HG03575 (cell line): ENCODE data around the gene OR2L5.

ENCODE experiments used
- ATAC-seq: cut with Tn5 transposase; IDR thresholded peaks from one replicate; pipeline ENCODE4 v1.9.1; 2021; ENCODE audit not compliant: unreplicated experiment, insufficient number of reproducible peaks, low FRiP score; ENCODE audit errors: extremely low read depth

The OR2L5 gene, protein sequence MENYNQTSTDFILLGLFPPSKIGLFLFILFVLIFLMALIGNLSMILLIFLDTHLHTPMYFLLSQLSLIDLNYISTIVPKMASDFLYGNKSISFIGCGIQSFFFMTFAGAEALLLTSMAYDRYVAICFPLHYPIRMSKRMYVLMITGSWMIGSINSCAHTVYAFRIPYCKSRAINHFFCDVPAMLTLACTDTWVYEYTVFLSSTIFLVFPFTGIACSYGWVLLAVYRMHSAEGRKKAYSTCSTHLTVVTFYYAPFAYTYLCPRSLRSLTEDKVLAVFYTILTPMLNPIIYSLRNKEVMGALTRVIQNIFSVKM

DNA sequence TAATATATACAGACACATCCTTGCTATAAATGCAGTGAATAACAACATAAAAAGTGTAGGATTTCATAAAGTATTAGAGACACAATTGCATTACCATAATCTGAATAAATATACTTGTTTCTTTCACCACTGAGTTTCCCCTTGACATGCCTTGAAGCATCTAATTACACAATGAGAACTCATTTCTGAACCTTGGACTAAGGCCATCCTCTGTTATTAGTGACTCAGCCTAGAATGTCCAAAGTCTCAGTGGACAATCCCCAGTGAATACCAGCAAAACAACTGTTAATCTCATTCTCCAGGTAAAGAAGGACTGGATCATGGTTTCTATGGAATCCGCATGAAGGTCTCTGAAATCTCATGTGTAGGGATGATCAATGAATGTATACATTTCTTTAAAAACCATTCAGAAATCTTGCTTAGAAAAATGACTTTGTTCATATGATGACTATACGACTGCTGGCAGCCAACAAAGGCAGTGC lies at the start of gene OR2L5:
TSS of gene OR2L5 (plus strand) at position 432 of the 482 bp plus-strand sequence. CDS start 8,288 bp downstream, outside the sequence.
- ATAC-seq: no peak

DNA sequence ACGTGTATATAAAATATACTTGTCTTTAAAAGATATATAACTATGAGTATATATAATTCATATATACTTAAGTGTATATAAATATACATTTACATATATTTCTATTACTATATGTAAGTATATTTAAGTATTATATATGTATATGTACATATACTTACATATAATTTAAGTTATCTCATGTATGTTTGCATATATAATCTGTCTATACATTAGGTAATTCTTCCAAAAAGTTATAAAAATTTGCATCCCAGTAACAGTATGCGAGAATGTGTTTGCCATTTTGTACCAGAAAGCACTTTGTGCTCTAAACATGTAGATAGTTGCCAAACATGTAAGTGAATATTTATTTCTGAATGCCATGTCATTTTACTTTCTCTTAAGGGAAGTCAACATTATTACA lies 48.5 kb upstream of the OR2L5 start, which contains the start of gene OR2AK2:
TSS of gene OR2AK2 (plus strand) at position 301 of the 400 bp plus-strand sequence. CDS start 144 bp downstream, outside the sequence.
- no peak for ATAC-seq

DNA sequence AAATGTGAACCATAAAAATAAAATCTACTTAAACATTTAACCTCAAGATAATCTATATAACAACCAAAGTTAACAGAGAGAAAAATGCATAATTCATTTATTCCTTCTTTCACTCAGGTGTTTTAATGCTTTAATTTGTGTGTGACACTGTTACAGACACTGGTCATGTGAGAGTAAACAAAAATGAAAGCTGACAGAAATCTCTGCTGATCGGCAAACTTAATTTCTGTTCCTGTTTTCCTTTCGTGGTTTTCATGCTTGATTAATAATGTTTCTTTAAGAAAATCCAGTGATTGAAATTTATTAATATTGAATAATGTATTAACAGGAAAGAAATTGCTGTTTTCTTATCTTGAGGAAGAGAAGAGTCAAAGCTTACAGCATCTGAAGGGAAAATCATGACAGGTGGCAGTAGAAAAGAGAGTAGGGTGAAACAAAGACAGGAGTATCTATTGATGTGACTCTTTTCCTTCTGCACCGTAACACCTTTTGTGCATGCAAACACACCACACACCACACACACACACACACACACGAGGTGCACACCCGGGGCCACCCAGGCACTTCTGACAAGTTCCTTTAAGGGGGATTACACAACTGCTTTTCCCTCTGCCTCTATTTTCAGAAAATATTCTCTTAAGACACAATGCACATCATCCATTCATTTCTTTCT lies 46.8 kb upstream of the OR2L5 start:
- no peak for ATAC-seq

DNA sequence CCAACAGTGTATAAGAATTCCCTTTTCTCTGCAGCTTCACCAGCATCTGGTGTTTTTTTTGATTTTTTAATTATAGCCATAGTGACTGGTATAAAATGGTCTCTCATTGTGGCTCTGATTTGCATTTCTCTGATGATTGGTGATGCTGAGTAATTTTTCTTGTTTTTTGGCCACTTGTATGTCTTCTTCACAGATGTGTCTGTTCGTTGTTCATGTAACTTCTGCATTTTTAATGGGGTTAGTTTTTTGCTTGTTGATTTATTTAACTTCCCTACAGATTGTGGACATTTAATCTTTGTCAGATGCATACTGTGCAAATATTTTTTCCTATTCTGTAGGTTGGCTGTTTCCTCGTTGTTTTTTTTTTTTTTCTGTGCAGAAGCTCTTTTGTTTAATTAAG lies 20.5 kb upstream of the OR2L5 start:
- ATAC-seq: no peak

DNA sequence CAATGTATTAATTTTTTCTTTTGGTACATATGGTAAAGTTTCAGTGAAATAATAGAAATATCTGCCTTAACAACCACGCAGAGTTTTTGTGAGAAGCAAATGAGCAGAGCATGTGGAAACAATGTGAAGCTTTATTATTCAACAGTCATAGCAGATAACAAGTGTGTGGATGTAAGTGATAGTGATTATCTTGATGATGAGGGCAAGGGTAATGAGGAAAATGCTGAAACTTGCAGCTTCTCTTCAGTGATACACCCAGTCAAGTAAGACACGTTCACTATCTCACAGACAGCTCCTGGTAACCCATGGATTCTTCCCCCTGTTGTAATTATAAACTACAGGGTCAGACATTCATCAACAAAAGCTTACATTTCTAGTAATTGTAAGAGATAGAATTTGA lies 14.6 kb upstream of the OR2L5 start:
- no peak for ATAC-seq

DNA sequence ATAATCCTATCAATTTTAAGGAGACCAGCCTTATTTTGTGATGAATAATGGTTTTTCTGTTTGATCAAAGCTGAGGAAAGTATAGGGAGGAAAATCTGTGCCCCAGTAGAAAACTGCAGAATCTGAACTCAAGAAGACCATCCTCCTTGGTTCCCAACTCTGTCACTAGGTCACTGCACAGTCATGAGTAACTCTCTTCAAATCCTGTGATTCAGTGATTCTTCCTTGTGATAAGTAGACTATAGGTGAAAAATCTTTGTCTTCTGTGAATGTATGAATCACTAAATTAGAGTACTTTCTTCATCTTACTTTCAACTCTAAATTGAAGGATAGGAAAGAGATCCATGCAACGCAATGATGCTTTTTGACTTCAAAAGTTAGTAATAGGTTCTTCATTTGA lies 13.3 kb upstream of the OR2L5 start:
- no peak for ATAC-seq

DNA sequence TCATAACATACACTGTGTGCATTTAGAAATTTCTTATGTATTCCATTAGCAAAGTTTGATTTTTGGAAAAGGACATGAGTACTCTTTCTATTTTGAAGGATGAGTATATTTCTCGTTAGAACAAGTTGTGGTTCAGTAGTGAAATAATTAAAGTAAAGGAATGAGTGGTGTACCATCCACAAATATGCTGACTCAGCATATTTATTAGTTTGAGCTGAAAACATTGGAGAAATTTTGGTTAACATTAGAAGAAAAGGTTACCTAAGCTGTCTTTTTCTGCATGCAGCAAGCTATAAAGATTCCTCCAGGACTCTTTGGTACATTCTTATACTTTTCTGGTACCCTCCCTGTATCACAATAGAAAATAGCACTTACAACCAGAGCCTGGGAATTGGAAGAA lies 5.7 kb upstream of the OR2L5 start:
- ATAC-seq: no peak

DNA sequence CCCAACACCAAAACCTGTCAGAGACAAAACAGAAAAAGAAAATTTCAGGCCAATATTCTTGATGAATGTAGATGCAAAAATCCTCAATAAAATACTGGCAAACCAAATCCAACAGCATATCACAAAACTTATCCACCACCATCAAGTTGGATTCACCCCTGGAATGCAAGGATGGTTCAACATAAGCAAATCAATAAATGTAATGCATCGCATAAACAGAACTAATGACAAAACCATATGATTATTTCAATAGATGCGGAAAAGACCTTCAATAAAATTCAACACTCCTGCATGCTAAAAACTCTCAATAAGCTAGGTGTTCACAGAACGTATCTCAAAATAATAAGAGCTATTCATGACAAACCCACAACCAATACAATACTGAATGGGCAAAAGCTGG lies 3.8 kb upstream of the OR2L5 start:
- ATAC-seq: no peak

DNA sequence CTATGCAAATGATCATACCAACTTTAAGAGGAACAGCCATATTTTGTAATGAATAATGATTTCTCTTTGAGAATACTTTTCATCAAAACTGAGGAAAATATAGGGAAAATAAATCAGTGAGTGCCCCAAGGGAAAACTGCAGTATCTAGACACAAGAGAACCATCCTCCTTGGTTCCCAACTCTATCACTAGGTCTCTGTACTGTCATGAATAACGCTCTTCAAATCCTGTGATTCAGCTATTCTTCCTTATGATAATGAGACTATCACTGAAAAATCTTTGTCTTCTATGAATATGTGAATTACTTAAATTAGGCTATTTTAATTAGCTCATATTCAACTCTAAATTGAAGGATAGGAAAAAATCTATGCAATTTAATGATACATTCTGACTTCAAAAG lies 2.3 kb downstream of the OR2L5 start:
- ATAC-seq: no peak

DNA sequence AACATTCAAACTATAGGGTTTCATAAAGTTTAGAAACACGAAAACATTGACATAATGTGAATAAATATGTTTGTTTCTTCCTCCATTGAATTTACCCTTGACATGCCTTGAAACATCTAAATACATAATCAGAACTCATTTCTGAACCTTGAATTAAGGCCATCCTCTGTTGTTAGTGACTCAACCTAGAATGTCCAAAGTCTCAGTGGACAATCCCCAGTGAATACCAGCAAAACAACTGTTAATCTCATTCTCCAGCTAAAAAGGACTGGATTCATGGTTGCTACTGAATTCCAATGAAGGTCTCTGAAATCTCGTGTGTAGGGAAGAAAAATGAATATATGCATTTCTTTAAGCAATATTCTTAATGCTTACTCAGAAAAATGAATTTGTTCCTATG lies 16.3 kb downstream of the OR2L5 start, which contains the start of gene OR2L2:
TSS of gene OR2L2 (plus strand) at position 301 of the 400 bp plus-strand sequence. CDS start 8,198 bp downstream, outside the sequence.
- no peak for ATAC-seq

DNA sequence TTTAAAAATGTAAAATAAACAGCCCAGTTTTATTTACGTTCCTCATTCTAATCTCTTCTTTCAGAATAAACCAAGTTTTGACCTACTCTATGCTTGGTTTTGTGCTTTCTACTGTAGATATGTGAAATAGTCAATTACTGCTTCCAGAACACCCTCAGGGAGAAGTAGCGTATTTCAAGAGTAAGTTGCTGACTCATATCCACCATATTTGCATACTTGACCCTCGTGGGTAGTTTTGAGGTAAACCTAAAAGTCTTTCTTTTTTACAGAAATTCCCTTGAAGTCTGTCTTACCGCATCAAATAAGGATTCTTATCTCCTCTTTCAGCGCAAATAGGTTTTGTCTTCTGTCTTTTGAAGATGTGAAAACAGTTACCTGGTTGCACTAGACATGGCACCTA lies 31.7 kb downstream of the OR2L5 start:
- ATAC-seq: no peak

DNA sequence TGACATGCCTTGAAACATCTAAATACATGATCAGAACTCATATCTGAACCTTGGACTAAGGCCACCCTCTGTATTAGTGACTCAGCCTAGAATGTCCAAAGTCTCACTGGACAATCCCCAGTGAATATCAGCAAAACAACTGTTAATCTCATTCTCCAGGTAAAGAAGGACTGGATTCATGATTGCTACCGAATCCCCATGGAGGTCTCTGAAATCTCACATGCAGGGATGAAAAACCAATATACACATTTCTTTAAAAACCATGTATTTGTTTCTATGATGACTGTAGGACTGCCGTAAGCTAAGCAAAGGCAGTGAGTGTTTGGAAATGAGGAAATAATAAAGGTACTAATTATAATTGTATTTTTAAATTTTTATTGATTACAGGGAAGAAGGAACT lies 33.1 kb downstream of the OR2L5 start, which contains the start of gene OR2L3:
TSS of gene OR2L3 (plus strand) at position 301 of the 400 bp plus-strand sequence. CDS start 13,846 bp downstream, outside the sequence.
- ATAC-seq: no peak

DNA sequence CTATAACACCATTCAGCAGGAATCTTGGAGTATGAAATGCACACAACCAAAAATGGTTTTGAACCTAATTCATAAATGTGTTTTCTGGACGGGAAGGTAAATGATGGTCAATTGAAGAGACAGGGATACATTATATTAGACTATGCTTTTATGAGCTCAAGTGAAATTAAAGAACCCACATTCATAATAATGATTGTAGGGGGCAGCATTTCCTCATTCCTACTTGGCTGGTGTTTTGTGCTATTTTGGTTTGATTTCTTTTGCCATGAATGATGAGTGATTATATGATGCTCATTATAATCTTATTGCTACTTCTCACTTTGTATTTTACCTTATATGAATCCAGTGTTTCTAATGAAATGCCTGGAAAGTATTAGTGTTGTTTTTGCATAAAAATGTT lies 33.5 kb downstream of the OR2L5 start:
- ATAC-seq: no peak

DNA sequence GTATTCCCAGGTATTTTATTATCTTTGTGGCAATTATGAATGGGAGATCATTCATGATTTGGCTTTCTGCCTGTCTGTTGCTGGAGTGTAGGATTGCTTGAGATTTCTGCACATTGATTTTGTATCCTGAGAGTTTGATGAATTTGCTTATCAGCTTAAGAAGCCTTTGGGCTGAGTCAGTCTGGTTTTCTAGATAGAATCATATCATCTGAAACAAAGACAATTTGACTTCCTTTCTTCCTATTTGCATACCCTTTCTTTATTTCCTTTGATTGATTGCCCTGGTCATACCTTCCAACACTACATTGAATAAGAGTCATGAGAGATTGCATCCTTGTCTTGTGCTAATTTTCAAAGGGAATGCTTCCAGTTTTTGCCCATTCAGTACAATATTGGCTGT lies 41.2 kb downstream of the OR2L5 start:
- no peak for ATAC-seq

DNA sequence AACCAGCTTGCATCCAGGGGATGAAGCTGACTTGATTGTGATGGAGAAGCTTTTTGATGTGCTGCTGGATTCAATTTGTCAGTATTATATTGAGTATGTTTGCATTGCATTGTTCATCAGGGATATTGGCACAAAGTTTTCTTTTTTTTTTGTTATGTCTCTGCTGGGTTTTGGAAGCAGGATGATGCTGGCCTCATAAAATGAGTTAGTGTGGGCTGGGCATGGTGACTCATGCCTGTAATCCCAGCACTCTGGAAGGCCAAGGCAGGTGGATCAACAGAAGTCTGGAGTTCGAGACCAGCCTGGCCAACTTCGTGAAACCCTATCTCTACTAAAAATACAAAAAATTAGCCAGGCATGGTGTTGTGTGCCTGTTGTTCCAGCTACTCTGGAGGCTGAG lies 41.8 kb downstream of the OR2L5 start:
- ATAC-seq: no peak

DNA sequence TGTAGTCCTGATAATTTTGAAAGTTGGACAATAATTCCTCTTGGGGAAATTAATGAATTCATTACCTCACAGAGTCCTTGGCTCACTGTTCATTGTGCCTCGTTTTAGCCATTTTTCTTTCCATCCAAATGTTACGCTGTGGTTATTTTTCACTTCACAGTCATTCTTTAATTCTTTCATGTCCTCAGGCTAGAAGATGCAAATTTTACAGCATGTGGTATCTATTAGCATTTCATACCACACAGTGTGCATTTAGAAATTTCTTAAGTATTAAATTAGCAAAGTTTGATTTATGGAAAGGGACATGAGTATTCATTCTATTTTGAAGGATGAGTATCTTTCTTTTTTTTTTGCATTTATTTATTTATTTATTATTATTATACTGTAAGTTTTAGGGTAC lies 51.6 kb downstream of the OR2L5 start:
- ATAC-seq: no peak

DNA sequence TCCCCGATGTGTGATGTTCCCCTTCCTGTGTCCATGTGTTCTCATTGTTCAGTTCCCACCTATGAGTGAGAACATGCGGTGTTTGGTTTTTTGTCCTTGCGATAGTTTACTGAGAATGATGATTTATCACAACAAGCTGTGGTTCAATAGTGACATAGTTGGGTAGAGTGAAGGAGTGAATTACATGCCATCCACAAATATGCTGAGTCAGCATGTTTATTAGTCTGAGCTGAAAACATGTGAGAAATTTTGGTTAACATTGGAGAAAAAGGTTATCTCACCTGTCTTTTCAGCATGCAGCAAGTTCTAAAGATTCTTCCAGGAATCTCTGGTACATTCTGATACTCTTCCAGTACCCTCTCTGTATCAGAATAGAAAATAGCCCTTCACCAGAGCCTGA lies 52.1 kb downstream of the OR2L5 start:
- no peak for ATAC-seq
